Uterus (tissue), 4 donors: ENCODE results near the gene TSPAN18. TPM values are rescaled to one million over a fixed set of nuclear protein-coding genes. Genes with fewer than 3 reads are reported as not detected.
A peak's percentile ranks its signal among the peaks of the same experiment; 100 is the strongest.

Experiments used
- DNase-seq, 2 donors: peaks; one replicate each; pipeline ENCODE4 v3.0.0-alpha.2; 2019 to 2020
- H3K27ac ChIP-seq, 2 donors: fragments of 200-600 bp; sonication (generic); 1 replicate in 1 of 2; 2 replicates in 1 of 2; pipeline ENCODE4 v1.5.1; 2016 to 2018
- H3K27me3 ChIP-seq, 2 donors: fragments of 200-600 bp; sonication (generic); one replicate each; pipeline ENCODE4 v1.5.1; 2018 to 2019; ENCODE audit warnings: control low read depth in 1 of 2
- H3K36me3 ChIP-seq, 2 donors: fragments of 200-600 bp; sonication (generic); one replicate each; pipeline ENCODE4 v1.5.1; 2019; ENCODE audit warnings: control low read depth in 1 of 2
- H3K4me1 ChIP-seq, 2 donors: fragments of 200-600 bp; sonication (generic); one replicate each; pipeline ENCODE4 v1.5.1; 2018 to 2019; ENCODE audit warnings: control low read depth in 1 of 2
- H3K4me3 ChIP-seq, 2 donors: fragments of 200-600 bp; sonication (generic); 1 replicate in 1 of 2; 2 replicates in 1 of 2; pipeline ENCODE4 v1.5.1; 2018 to 2019; ENCODE audit warnings: mild to moderate bottlenecking in 1 of 2
- H3K9me3 ChIP-seq, 2 donors: fragments of 200-600 bp; sonication (generic); one replicate each; pipeline ENCODE4 v1.5.1; 2019; ENCODE audit warnings: control low read depth in 1 of 2
- POLR2A ChIP-seq, 2 donors: fragments of 450-650 bp; IDR thresholded peaks; one replicate each; pipeline ENCODE4 v1.6.1; 2016; ENCODE audit warnings: antibody characterized with exemption in 2 of 2, mild to moderate bottlenecking in 1 of 2, moderate library complexity in 1 of 2
- intact Hi-C: fragments of 100-400 bp; cut with DNase I; formaldehyde crosslinking; loops from one replicate; pipeline ENCODE4 v1.15.1; 2023; ENCODE audit warnings: low total_unique reads
- total RNA-seq, 4 donors: library from RNA; depleted of rRNA in 3 of 4; stranded (reverse); fragments of >200 nt in 3 of 4; gene quantifications; one replicate each; pipeline versions ENCODE4 v1.1.0 to v1.2.4, GENCODE V29; 2014 to 2023
- TF ChIP-seq, protein P1 (sequence below), 4 experiments: fragments of 200-600 bp in 2 of 4; fragments of 450-650 bp in 2 of 4; sonication (generic) in 2 of 4; IDR thresholded peaks; one replicate each; pipeline ENCODE4 v1.5.1; 2016 to 2019; ENCODE audit warnings: antibody characterized with exemption in 4 of 4, mild to moderate bottlenecking in 2 of 4, moderate library complexity in 1 of 4
- donor health status: DM: yes; HTN: yes; CAD: no.

TSPAN18 gene
- total RNA-seq, 4 donors from 2014 or later: 1.2 to 117 (median 20.1) TPM

DNA sequence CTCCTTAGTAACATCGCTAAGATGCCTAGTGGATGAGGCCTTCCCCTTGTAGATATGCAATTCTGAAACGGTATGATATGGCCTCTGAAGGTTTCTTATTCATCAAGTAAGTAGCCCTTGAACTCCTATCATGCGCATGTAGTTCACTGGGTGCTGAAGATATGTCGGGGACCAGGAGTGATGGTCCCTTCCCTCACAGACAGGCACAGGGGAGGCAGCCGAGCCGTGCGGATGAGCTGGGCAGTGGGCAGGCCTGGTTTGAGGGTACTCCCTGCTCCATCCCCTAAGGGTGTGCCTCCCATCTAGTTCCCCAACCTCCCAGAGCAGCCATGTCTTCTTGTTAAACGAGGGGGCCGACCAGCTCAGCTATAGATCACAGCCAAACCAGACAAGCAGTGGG lies 183.8 kb downstream of the TSPAN18 start:
- DNase-seq: no peak
- Histone ChIP-seq H3K27me3 (no peaks in the 10 kb centered on the region), H3K9me3 (no peaks in the 10 kb centered on the region), H3K27ac (peak overlapping the region in 1 of 2 donors; percentile 5), H3K4me1 (no peaks in the 10 kb centered on the region), H3K4me3 (no peak overlapping the region), H3K36me3 (no peaks in the 10 kb centered on the region)
- no peak for TF ChIP-seq POLR2A (IDR thresholded peaks at IDR 0.05)
- TF ChIP-seq, protein P1, sequence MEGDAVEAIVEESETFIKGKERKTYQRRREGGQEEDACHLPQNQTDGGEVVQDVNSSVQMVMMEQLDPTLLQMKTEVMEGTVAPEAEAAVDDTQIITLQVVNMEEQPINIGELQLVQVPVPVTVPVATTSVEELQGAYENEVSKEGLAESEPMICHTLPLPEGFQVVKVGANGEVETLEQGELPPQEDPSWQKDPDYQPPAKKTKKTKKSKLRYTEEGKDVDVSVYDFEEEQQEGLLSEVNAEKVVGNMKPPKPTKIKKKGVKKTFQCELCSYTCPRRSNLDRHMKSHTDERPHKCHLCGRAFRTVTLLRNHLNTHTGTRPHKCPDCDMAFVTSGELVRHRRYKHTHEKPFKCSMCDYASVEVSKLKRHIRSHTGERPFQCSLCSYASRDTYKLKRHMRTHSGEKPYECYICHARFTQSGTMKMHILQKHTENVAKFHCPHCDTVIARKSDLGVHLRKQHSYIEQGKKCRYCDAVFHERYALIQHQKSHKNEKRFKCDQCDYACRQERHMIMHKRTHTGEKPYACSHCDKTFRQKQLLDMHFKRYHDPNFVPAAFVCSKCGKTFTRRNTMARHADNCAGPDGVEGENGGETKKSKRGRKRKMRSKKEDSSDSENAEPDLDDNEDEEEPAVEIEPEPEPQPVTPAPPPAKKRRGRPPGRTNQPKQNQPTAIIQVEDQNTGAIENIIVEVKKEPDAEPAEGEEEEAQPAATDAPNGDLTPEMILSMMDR (IDR thresholded peaks at IDR 0.05): no peak
- intact Hi-C loops: loop anchor here (5.0 kb wide), 1 partner anchor 288 kb away; no protein-coding TSS in a partner anchor

DNA sequence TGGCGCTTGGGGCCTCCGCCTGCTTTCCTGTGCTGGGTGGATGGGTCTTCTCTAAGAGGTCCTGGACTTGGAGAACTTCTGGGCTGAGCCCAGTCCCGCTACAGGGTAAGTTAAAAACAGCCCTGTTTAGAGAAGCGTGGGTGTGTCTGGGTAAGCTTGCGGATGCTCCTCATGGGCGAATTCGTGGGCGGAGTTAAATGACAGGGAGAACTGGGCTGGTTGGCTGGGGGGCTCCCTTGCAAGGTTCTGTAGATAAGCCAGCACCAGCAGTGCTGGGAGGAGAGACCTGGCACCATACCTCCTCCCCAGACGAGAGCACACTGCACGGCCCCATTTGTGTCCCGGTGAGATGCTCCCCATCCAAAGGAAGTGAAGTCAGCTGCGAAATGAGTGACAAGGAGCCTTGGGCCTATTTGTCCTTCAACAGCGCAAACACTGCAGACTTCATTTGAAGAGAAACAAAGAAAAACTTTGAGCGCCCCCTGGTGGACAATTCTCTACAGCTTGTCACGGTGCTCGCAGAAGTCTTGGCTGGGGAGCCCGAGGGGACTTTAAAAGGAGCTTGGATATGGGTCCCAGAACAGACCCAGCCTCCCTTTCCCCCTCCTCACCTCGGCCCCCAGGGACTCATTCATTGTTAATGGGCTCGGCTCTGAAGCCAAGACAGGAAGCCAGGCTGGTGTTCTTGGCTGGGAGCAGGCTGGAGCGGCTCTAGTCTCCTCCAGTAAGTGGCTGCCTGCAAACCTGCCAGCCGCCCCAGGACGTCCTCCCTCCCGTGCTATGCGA lies 184.5 kb downstream of the TSPAN18 start:
- peak overlapping the region; percentile 5 to 22 for H3K27ac ChIP-seq
- no peaks in the 10 kb centered on the region for H3K36me3 ChIP-seq

DNA sequence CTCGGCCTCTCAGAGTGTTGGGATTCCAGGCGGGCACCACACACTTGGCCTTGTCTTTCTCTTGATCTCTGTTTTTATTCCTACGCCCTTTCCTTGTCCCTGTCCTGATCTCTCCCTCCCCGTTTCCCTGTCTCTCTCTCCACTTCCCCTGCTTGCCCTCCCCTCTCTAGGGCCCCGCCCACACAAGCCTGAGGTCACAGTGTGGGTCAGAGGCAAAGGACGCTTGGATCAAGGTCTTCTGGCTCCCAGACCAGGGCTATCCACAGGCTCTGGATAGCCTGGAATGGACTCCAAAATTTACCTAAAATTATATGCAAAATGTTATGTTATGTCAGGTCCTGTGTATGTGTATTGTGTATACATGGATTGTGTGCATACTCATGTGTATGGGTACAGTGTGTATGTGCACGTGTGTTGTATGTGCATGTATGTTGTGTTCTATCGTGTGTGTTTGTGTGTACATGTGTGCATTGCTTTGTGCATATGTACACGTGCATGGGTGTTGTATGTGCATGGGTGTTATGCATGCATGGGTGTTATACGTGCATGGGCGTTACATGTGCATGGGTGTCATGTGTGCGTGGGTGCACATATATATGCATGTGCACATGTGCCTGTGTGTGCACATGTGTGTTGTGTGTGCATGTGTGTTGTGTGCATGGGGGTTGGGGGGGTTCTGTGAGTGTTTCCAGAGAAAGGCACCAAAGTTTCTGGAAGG lies 185.7 kb downstream of the TSPAN18 start:
- H3K27ac ChIP-seq: no peak overlapping the region
- no peak for DNase-seq
- intact Hi-C loops: loop anchor here (5.0 kb wide), 1 partner anchor 290 kb away; no protein-coding TSS in a partner anchor
- H3K9me3 ChIP-seq: no peaks in the 10 kb centered on the region
- H3K27me3 ChIP-seq: no peaks in the 10 kb centered on the region
- H3K4me3 ChIP-seq: no peak overlapping the region
- no peaks in the 10 kb centered on the region for H3K4me1 ChIP-seq
- H3K36me3 ChIP-seq: no peaks in the 10 kb centered on the region
- TF ChIP-seq, protein P1 (IDR thresholded peaks at IDR 0.05): no peak
- no peak for TF ChIP-seq POLR2A (IDR thresholded peaks at IDR 0.05)

More for the DNA sequence above, 184.5 kb downstream of the TSPAN18 start:
- no peak for TF ChIP-seq POLR2A (IDR thresholded peaks at IDR 0.05)
- TF ChIP-seq, protein P1 (IDR thresholded peaks at IDR 0.05): peak; percentile 77 to 86 (median 82)
- Histone ChIP-seq H3K27me3 (no peaks in the 10 kb centered on the region), H3K4me1 (no peaks in the 10 kb centered on the region), H3K4me3 (no peak overlapping the region), H3K9me3 (no peaks in the 10 kb centered on the region)
- DNase-seq: peak; percentile 82 to 93
- intact Hi-C loops: loop anchor here (5.0 kb wide), 1 partner anchor 289 kb away; no protein-coding TSS in a partner anchor

DNA sequence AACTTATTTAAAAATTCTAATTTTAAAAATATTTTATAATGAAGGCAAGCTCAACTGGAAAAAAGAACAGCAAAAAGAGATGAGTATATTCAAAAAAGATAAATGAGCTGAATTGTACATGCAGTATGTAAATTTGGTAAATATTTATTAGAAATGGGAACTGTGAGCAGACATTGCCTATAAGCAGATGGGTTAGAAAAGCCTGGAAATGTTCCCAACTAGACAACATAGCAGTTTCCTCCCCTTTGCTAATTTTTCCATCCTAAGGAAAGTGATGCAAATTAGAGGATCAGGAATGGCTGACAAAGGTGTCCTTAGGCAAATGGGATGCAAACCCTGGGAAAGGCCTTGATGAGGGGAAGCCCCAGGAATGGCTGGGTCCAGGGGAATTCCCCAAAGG lies 186.7 kb downstream of the TSPAN18 start:
- Histone ChIP-seq H3K9me3 (no peaks in the 10 kb centered on the region), H3K4me1 (no peaks in the 10 kb centered on the region), H3K27ac (no peak overlapping the region), H3K27me3 (no peaks in the 10 kb centered on the region), H3K36me3 (no peaks in the 10 kb centered on the region), H3K4me3 (no peak overlapping the region)
- TF ChIP-seq, protein P1 (IDR thresholded peaks at IDR 0.05): no peak
- TF ChIP-seq POLR2A (IDR thresholded peaks at IDR 0.05): no peak
- intact Hi-C loops: loop anchor here (5.0 kb wide), 1 partner anchor 291 kb away; no protein-coding TSS in a partner anchor
- DNase-seq: no peak

DNA sequence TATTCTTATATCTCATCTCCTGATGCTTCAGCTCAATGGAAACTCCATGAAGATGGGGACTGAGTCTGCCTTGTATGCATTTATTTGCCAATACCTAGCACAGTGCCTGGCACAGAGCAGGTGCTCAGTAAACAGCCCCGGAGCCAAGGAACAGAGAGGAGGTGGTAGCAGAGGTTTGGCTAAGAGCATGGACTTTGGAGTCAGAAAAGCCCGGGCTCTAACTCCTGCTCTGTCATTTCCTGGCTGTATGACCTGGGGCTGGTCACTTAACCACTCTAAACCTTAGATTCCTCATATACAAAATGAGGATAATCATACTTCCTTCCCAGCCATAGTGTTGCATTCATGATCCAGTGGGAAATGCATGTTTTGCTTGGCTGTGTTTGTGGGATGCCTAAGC lies 187.3 kb downstream of the TSPAN18 start:
- Histone ChIP-seq H3K27me3 (no peaks in the 10 kb centered on the region), H3K36me3 (no peaks in the 10 kb centered on the region), H3K4me1 (no peaks in the 10 kb centered on the region), H3K4me3 (no peak overlapping the region), H3K9me3 (no peaks in the 10 kb centered on the region), H3K27ac (no peak overlapping the region)
- intact Hi-C loops: loop anchor here (5.0 kb wide), 1 partner anchor 292 kb away; no protein-coding TSS in a partner anchor
- TF ChIP-seq POLR2A (IDR thresholded peaks at IDR 0.05): no peak
- TF ChIP-seq, protein P1 (IDR thresholded peaks at IDR 0.05): no peak
- no peak for DNase-seq
